Measurements from ENCODE around the gene PGAM1. TPM values are rescaled to one million over a fixed set of nuclear protein-coding genes. Genes with fewer than 3 reads are reported as not detected.

PGAM1 gene
- total and polyA plus RNA-seq, 9 of the 15 experiments (the other 6 are each of a cell fraction or from before 2014, with no cell fraction given): 40.3 to 559 (median 269) TPM

DNA sequence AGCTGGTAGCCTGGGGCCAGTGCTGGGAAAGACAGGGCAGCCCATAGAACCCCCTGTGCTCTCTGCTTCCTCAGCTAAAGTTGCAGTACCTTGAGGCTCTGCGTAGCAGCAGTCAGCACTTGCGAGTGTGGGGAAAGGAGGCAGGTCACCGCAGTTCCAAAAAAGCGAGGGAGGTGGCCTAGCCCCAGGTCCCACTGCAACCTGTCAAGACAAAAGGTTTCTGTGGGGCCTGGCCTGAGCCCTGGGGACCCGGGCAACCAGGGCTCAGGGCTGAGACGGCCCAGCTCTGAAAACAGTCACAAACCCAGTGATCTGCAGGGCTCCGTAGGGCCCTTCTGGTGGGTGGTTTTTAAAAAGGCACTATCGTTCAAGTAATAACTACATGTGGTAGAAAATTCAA is 44.4 kb upstream of the PGAM1 start:
- in situ Hi-C loops (cut with MboI) (no loop called here), intact Hi-C loops (cut with micrococcal nuclease) (no loop called here)
- Histone ChIP-seq H3K79me2 (ENCODE audit: control insufficient read depth, insufficient read depth, low read length) (no peaks in the 10 kb centered on the region), H3K4me2 (ENCODE audit: insufficient read depth, low read length) (no peak overlapping the region), H2AFZ (ENCODE audit: low read depth, low read length) (no peak overlapping the region), H3K36me3 (ENCODE audit: control insufficient read depth, insufficient read depth, low read length) (peaks cover 80% of the 10 kb centered on the region), H3K9me3 (replicated peaks; ENCODE audit: control insufficient read depth, insufficient read depth, low read depth, low read length) (no peaks in the 10 kb centered on the region), H3K27ac (ENCODE audit: extremely low read depth, low read depth, low read length) (no peak overlapping the region), H3K9me1 (ENCODE audit: control insufficient read depth, insufficient read depth, low read length) (no peaks in the 10 kb centered on the region), H4K20me1 (replicated peaks; ENCODE audit: control insufficient read depth, insufficient read depth, low read length) (no peaks in the 10 kb centered on the region), H3K9ac (ENCODE audit: insufficient read depth in 1 of 2, low read depth in 2 of 2, low read length in 2 of 2) (no peak overlapping the region), H3K4me1 (replicated peaks in 1 of 2; ENCODE audit: control insufficient read depth in 2 of 2, insufficient read depth in 2 of 2, low read length in 2 of 2) (peaks cover 0 to 3% of the 10 kb centered on the region in 2 experiments; a peak in 2 of 5 replicates), H3K4me3 (no peak overlapping the region), H3K27me3 (ENCODE audit: control insufficient read depth in 2 of 2, insufficient read depth in 2 of 2, low read length in 2 of 2) (no peaks in the 10 kb centered on the region)
- WGBS (ENCODE audit: insufficient coverage, low coverage, missing lambda C conversion rate): 94% methylated on average over 8 of the region's 8 CpGs
- POLR2A ChIA-PET: no interaction called here
- no peak for TF ChIP-seq TAF15 (IDR thresholded peaks at IDR 0.05; ENCODE audit: low read depth, low read length)
- TF ChIP-seq PHB2 (IDR thresholded peaks at IDR 0.05; ENCODE audit: low read depth): no peak
- no peak for TF ChIP-seq KDM2B (CRISPR knock-in tag; IDR thresholded peaks at IDR 0.05)
- no peak for TF ChIP-seq HDAC1 (IDR thresholded peaks at IDR 0.05)
- no peak for TF ChIP-seq NR2F6 (CRISPR knock-in tag; IDR thresholded peaks at IDR 0.05)
- TF ChIP-seq IRF9 (tag; IDR thresholded peaks at IDR 0.05): no peak
- no TSS peak for BruUV-seq (replicated peaks)
- ATAC-seq: no peak
- no peak for FAIRE-seq
- CTCF ChIA-PET (ENCODE audit: low intra/inter-chr PET ratio): no interaction called here
- no peak for DNase-seq (ENCODE audit: extremely low read depth in 1 of 4, low spot score in 3 of 4)

- Histone ChIP-seq H3K9me1 (ENCODE audit: control insufficient read depth, insufficient read depth, low read length) (no peaks in the 10 kb centered on the region), H3K9ac (ENCODE audit: insufficient read depth in 1 of 2, low read depth in 2 of 2, low read length in 2 of 2) (no peak overlapping the region), H3K27ac (ENCODE audit: extremely low read depth, low read depth, low read length) (no peak overlapping the region), H2AFZ (ENCODE audit: low read depth, low read length) (no peak overlapping the region), H3K4me3 (no peak overlapping the region), H3K9me3 (replicated peaks; ENCODE audit: control insufficient read depth, insufficient read depth, low read depth, low read length) (no peaks in the 10 kb centered on the region), H3K27me3 (ENCODE audit: control insufficient read depth in 2 of 2, insufficient read depth in 2 of 2, low read length in 2 of 2) (no peaks in the 10 kb centered on the region), H3K36me3 (ENCODE audit: control insufficient read depth, insufficient read depth, low read length) (peaks cover 83% of the 10 kb centered on the region), H3K4me2 (ENCODE audit: insufficient read depth, low read length) (no peak overlapping the region), H3K4me1 (replicated peaks in 1 of 2; ENCODE audit: control insufficient read depth in 2 of 2, insufficient read depth in 2 of 2, low read length in 2 of 2) (peaks cover 0 to 6% of the 10 kb centered on the region in 2 experiments; a peak in 3 of 5 replicates), H3K79me2 (ENCODE audit: control insufficient read depth, insufficient read depth, low read length) (no peaks in the 10 kb centered on the region), H4K20me1 (replicated peaks; ENCODE audit: control insufficient read depth, insufficient read depth, low read length) (no peaks in the 10 kb centered on the region)
- ChIA-PET CTCF (ENCODE audit: low intra/inter-chr PET ratio) (no interaction called here), POLR2A (no interaction called here)
- intact Hi-C loops (cut with micrococcal nuclease): no loop called here
- in situ Hi-C loops (cut with MboI): no loop called here
- FAIRE-seq (no peak), ATAC-seq (no peak), DNase-seq (ENCODE audit: extremely low read depth in 1 of 4, low spot score in 3 of 4) (no peak)
- 87% methylated on average over 7 of the region's 7 CpGs for WGBS (ENCODE audit: insufficient coverage, low coverage, missing lambda C conversion rate)
- BruUV-seq (replicated peaks): no TSS peak
- TF ChIP-seq HOMEZ (CRISPR knock-in tag; IDR thresholded peaks at IDR 0.05): no peak
- no peak for TF ChIP-seq ZNF511 (CRISPR knock-in tag; IDR thresholded peaks at IDR 0.05)
- TF ChIP-seq PTRF (tag; IDR thresholded peaks at IDR 0.05): no peak
- no peak for TF ChIP-seq ELF2 (CRISPR knock-in tag; IDR thresholded peaks at IDR 0.05)
- TF ChIP-seq POLR3G (IDR thresholded peaks at IDR 0.05; ENCODE audit: extremely low read depth, insufficient read length, insufficient replicate concordance): no peak
- TF ChIP-seq SMARCC2 (IDR thresholded peaks at IDR 0.05; ENCODE audit: low read depth): no peak
Observed at GRCh38 chr10:97383159-97383558, 42.8 kb upstream of the PGAM1 start.

All from K562 (cell line).